GM18909 (cell line): ENCODE data around the gene NCAM1.
"Not testable (repeated sequence)": the region's sequence is repeated elsewhere in the genome, so short reads cannot be mapped to it uniquely, and the experiment has no call there.

Source experiments
- ATAC-seq: cut with Tn5 transposase; IDR thresholded peaks from one replicate; pipeline ENCODE4 v1.9.1; 2021; ENCODE audit warnings: mild to moderate bottlenecking; ENCODE audit not compliant: unreplicated experiment, poor library complexity

Gene NCAM1

DNA sequence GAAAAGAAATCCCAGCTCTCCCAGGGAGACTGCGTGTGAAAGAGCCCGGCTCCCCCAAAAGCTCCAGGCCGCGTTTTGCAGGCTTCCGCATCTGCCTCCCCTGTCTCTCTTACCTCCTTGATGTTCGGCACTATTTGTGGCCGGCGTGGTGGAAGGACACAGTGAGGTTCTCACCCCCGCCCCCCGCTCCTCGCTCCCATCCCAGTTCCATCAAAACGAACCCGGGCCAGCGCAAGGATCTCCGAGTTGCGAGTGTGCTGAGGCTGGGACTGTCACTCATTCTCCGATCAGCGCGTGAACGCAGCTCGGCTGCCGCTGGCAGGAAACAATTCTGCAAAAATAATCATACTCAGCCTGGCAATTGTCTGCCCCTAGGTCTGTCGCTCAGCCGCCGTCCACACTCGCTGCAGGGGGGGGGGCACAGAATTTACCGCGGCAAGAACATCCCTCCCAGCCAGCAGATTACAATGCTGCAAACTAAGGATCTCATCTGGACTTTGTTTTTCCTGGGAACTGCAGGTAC, at the start of gene NCAM1:
Gene NCAM1, plus strand, starts transcription at position 275 of the 523 bp plus-strand sequence.
- ATAC-seq, result no peak

DNA sequence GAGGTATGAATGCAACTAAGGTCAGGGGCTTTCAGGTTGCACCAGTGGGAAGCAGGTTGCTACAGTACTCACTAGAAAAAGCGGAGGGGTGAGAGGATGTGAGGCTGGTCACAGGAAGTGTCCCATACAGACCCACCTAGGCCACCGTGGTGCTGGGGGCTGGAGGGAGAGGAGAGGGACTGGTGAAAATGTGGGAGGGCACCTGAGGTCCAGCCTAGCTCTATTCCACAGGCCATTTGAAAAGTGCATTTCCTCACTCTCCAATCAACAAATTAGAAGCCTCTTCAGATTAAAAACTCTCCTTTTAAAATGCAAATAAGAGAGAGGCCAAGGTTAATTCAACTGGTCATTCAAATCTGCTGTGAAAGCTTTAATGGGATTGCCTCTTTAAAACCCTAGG, 38.6 kb upstream of the NCAM1 start:
- ATAC-seq, result no peak

DNA sequence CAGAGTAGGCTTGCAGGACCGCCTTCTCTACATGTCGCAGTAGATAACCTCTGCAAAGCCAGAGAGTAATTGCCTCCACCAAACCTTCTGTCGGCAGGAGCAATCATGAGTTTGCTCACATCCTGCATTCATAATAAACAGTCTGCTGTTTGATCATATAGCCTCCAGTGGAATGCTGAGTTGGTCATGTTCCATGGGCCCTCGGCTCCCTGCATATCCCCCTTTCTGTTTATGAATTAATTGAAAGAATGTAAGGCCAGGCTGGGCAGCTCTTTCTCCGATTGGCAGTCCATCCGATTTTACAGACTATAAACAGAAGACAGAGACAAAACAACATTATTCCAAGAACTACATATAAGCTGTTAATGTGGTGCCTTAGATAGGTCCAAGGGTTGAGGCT, 36.4 kb upstream of the NCAM1 start:
- not testable (repeated sequence) for ATAC-seq

DNA sequence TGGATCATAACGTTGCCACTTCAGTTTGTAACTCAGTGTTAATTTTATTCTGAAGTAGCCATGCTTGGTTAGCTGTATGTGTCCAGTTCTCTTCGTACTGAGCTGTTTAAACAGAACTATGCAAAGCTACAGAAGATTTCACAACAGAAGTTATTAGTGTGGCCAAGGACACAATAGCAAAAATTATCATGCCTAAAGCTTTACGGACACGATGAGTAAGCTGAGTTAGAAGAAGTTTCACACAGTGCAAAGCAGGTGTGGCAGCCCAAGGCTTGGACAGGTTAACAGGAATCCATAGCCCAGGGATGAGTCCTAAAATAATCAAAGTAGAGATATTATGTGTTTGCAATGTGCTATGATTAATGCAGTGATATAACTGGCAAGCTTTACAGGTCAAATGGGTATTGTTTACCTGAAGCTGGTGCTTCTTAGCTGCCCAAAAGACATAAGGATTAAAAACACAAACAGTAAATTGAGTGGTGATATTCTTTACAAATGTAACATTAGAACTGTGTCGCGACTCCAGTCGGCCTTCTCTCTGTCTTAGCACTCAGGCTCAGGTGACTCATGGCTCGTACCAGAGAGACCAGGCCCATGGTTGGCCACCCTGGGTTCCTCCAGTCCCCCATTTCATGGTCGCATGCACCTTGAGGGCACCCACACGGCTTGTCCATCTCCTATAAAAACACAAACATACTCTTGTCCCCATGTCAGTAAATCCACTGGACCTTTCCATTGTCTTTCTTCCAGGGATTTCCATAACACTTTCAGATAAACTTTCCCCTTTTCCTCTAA, 35.5 kb upstream of the NCAM1 start:
- no peak for ATAC-seq

DNA sequence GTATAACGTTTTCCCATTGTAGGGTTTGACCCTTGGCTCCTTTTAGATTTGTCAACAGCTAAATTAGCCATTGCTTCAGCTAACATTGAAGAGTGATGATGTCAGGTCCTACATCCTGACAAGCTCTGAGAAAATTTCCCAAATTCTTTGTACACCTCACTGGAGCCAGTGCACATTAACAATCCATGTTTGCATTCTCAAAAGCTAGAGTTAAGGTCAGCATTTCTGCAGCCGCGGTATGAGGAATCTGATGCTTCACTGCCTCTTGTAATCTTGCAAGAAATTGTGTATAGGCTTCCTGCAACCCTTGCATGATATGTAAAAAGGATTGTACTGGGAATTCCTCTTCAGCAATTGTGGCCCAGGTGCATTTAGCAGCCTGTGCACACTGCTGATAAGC, 33.1 kb upstream of the NCAM1 start:
- ATAC-seq, result no peak

DNA sequence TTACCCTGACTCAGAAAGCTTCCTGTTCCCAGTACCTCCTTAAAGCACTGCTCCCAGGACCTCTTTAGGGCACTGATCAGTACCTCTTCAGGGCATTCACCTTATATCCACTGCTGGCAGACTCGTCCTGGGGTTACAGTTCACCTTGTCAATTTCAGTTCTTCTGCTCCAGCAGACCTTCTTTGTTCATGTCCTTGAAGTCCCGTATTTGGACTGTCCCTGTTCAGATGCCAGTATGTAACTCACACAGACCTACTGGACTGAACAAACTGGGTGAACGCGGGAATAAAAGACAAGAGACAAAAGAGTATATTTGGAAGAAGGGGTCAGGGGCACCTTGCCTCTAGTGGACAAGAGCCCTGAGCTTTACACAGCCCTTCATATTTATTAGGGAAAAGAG, 31.8 kb upstream of the NCAM1 start:
- ATAC-seq, result no peak

DNA sequence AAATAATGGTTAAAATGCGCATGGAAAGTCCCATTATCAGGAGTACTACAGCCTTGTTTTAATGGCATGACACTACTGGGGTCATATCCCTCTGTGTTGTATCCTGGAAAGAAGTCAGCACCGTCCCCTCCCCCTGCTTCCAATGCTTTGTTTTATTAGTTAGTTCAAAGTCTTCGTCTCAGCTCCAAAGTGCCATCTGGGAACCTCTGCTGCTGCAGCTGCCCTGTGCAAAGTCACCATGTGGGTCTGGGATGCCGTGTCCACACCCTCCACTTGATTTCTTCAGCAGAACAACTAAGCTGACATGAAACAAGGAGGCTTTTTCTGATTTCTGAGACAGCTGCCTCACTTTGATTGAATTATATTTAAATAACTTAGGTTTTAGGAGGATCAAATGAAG, 29.5 kb upstream of the NCAM1 start:
- ATAC-seq, result no peak

DNA sequence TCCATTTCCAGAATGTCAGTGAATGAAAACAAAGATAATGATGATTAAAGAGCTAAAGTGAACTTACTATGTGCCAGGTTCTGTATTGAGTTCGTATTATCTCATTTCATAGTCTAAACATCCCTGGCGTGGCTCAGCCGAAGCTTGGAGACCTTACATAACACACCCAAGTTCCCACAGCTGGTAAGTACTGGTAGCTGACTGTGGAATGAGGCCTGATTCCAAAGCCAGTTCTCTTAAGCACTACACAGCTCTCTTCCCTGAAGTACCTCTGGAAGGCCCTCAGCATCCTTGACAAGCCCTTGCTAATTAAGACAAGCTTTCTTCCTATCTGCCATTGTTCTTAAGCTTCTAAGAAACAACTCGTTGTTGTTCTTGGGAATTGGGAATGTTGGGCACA, 28.6 kb upstream of the NCAM1 start:
- ATAC-seq, result no peak

DNA sequence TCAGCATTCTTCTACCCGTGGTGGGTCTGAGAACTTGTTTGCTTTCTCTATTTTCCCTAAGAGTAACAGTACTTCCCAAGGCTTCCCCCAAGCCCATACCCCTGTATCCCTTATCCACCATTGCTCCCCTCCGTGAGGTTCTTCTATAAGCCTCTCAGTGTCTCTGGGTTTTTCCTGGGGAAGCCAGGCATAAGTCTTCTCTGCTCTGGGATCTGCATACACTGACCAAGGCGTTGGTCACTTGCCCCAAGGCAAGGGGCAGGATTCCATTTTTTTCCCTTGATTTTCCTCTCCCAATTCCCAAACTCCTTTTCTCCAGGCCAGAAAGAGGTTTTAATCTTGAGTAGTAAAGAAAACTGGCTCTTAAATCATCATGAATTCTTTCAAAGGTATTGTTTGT, 27.2 kb upstream of the NCAM1 start:
- no peak for ATAC-seq

DNA sequence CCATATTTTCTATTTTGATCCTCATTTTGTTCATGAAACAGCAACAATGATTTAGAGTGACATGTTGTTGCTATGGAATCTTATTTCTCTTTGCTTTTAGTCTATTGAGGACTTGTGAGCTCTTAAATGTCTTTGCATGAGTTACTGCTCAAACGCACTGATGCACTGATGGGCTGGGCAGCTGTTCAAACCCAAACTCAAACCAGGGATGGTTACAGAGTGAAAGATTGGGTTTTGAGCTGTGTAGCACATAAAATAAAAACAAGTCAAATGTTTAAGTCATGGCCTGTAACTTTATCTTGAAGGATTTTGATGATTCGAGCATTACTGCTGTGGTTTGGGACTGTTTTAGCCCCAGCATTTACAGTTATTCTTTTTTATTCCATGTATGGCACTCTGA, 20.1 kb upstream of the NCAM1 start:
- no peak for ATAC-seq

DNA sequence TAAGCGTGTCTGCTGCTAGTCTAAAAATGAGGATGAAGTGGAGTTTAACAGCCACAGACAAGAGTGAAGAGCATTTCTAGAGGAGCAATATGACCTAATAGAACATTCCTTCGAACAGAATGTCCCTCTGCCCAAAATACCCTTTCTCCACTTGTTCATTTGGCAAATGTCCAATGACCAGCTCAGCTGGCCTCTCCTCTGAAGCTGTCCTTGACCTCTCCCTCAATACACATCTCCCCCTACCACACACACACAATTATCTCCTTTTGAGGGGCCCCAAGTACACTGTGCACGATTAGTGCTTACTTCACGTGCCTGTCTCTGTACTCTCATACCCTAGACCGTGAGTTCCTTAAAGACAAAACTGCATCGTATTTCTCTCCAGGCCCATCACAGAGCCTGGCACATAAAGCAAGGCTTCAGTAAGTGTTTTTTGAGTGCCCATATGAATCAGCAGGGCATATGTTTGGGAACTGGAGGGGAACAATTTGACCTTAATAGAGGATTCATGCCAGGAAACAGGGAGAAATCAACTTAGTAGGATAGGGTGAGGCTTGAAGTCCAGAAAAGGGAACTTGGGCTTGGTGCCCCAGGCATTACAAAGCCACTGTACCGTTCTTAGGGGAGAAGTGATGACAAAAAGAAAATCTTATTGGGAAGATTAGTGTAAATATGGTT, 18.1 kb upstream of the NCAM1 start:
- ATAC-seq, result no peak

DNA sequence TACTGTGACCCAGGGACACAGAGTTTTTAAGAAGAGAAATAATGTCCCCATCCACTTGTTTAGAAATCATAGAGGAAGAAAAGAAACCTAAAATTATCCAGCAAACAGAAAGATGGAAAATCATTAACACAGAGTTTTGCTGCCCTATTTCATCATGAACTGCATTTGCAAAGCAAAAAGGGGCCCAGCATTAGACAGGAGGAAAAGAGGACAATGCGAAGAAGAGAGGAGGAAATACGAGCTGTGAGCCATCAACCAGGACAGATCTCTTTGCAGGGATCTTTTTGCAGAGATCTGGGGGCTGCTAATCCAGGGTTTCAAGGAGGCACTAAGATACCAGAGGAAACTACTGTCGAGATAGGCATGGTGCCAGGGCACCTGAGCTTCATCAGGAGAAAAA, 14.4 kb upstream of the NCAM1 start:
- no peak for ATAC-seq

DNA sequence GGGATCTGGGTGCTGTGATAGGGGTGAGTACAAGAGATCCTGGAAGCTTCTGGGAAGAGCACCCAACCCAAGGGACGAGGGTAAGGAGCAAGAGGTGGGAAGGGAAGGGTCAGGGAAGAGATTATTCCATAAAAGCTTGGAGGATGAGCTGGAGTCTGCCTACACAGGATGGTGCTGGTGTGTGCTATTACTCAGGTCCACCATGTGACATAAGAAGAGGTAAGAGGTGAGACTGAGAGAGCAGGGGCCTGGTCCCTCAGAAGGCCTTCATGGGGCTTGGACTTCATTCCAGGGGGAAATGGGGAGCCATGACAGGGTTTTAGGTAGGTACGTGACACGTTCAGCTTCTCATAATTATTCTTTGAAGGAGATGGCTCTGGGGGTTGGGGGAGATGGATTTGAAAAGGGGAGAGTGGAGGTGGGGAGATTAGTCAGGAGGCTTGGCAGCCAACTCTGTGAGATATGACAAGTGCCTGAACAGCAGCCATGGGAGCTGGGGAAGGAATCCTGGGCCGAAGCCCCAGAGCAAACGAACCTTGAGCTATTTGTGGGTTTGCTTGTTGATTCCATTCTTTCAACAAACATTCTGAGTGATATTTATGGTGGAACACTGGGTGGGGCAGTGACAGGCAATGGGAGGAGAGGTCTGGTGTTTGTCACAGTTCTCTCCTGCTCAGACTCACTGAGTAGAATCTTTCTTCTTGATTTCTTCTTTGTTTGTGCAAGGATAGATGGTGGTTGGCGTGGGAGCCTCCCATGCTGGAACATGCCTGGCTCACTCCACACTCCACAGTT, 11.2 kb upstream of the NCAM1 start:
- ATAC-seq, result no peak

DNA sequence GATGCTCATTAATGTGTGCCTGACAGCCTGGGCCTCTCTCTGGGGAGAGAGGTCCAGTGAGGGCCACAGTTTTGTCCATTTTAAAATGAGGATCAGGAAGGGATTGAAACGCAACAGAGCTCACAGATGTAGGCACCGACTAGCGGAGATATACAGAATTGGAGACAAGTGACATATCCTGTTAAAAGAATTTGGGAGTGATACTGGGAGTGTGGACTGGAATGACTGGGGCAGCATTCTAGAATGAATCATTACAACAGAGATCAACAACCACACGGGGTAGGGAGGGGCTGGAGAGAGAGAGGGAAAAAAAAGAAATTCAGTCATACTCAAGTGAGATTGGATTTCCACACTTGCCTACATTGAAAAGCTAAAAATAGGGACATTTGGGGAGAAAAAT, 2.5 kb upstream of the NCAM1 start:
- no peak for ATAC-seq

DNA sequence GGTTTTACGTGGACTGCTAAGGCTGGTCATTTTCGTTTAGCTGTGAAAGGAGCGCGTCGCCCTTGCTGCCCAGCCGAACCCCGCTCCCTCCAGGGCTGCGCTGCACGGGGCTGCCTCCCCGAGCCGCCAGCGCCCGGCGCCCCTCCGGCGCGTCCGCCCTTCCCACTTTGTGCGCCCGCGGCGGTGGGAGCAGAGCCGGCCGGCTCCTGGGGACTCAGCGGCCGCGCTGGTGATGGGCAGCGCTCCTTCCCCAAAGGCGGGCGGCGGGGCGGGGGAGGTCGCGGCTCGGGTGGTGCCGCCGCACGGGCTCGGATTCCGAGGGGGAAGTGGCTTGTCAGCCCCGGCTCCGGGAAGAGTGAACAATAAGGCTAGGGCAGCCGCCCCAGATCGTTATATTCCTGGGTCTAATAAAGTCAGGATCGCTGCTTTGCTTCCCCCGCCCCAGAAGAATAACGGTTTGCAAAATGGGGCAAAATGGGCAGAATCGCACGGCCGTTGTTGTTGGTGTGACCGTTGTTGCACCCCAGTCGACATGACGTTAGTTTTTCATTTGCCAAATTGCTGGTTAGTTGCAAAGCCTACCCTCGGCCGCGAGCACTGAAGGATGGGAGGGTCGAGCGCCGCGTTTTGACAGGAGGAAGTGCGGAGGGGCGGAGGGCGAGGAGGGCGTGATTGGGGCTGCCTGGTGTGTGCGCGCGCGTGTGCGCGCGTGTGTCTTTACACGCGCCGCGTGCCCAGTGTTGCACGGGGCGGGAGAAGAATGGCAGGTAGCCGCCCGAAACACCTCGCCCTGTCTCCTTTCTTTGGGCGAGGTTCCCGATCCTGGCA, 745 bp downstream of the NCAM1 start:
- ATAC-seq, result no peak

DNA sequence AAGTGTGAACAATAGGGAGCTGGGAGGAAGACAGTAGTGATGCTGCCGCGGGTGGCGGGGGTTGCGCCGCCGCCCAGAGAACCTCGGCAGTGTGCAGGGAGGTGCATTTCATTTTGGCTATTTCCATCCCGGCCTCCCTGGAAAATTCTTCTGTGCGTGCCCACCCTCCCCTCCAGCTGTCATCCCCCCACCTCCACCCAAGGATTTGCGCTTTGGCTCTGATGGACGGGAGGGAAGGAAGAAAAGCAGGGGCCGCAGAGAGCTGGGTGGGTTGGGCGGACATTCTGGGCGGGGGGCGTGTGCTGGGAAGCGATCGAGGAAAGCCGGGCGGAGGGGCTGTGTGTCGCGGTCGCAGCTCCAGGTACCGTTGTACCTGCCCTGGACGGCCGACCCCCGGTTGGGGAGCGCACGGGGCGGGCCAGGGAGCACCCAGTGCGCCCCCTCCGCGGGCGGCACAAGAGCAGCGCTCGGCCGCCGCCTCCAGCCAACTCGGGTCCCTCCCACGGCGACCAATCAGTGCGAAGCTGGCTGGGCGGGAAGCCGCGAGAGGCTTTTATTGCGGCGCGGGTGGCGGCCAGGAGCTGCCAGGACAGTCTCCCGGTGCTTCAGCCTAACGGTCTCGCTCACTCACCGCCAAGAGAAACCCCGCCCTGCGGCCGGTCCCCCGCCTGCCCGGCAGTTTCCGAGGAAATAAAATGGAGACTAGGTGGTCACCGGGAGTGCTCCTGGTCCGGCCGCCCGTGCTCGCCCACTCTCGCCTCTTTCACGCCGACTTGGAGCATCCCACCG, 1.6 kb downstream of the NCAM1 start:
- no peak for ATAC-seq

DNA sequence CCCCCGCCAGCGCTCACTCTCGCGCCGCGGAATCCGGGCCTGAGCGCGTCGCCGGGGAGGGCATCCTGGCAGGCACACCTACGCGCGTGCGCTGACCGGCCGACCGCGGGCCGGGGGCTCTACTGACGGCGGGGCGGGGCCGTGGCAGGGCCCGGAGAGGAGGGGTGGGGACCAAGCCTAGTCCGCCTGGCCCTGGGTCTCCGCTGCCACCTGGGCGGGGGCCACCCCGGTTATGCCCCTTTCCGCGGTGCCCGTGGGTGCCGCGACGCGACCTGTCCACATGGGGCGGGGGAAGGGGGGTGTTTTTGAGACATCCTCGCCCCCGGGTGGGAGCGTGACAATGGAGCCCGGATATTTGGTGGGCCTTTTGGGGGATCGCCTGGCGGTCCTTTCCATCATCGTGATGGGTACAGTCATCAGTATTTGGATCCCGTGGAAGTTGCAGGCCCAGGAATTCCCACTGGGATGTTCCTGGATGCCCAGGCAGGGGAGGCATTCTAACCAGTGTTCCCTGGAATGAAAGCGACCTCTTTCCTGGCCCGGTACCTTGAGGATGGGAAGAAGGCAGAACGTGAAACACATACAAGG, 2.2 kb downstream of the NCAM1 start:
- no peak for ATAC-seq

DNA sequence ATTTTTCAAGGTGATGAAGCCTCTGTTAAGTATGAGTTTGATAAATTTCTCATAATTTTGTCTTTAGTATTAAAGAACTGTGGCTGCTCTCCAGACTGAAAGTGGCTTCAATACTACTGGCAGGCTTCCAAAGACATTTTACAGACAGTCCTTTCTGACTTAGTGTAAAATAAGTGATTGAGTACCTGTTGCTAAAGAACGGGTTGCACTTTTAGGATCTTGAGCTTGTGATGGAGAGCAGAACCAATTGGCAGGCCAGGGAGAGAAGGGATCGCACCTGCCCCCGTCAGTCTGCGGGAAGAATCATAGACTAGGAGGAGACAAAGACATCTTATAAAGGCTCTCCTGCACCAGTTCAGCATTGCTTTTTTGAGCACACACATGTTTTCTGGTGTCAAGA, 4.4 kb downstream of the NCAM1 start:
- no peak for ATAC-seq

DNA sequence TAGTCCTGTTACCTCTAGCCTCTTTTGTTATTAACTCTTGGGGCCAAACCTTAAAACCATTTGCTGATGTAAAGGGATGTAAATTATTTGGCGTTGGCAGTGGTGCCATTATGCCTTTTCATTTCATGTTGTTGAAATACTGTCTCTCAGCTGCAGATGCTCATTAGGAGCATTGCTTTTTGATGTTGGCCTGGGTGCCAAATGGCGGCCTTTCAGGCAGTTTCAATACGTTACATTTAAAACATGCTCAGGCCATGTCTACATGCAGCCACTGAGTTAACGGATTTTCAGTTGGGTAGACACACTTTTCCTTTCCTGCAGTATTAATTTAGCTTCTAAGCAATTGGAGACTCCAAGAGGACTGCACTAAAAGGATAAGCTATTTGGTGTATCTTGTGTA, 5.3 kb downstream of the NCAM1 start:
- ATAC-seq, result no peak
